ENCODE results near the gene CDC27.
"Not testable (repeated sequence)": the region's sequence is repeated elsewhere in the genome, so short reads cannot be mapped to it uniquely, and the experiment has no call there.

CDC27 gene

GRCh38 chr17:47199627-47200324 is 10.7 kb upstream of the CDC27 start:
- in situ Hi-C loops (cut with MboI; ENCODE audit: low sequenced_read_pairs) = no loop called here

- in situ Hi-C loops (cut with MboI; ENCODE audit: low sequenced_read_pairs) = no loop called here
These were observed 8.7 kb upstream of the CDC27 start for GRCh38 chr17:47197821-47198220.

- in situ Hi-C loops (cut with MboI; ENCODE audit: low sequenced_read_pairs) = no loop called here
These were observed 4.9 kb upstream of the CDC27 start for GRCh38 chr17:47193931-47194511.

GRCh38 chr17:47192554-47192953 is 3.5 kb upstream of the CDC27 start:
- in situ Hi-C loops (cut with MboI; ENCODE audit: low sequenced_read_pairs) = no loop called here

GRCh38 chr17:47190770-47191169 is 1.7 kb upstream of the CDC27 start:
- in situ Hi-C loops (cut with MboI; ENCODE audit: low sequenced_read_pairs) = no loop called here

- in situ Hi-C loops (cut with MboI; ENCODE audit: low sequenced_read_pairs) = no loop called here
These were observed 1.1 kb upstream of the CDC27 start for GRCh38 chr17:47190243-47190642.

- in situ Hi-C loops (cut with MboI; ENCODE audit: low sequenced_read_pairs) = no loop called here
These were observed 690 bp upstream of the CDC27 start for GRCh38 chr17:47189732-47190237.

GRCh38 chr17:47188271-47188875 is 722 bp downstream of the CDC27 start:
- in situ Hi-C loops (cut with MboI; ENCODE audit: low sequenced_read_pairs) = no loop called here

- in situ Hi-C loops (cut with MboI; ENCODE audit: low sequenced_read_pairs) = no loop called here
These were observed 4.4 kb downstream of the CDC27 start for GRCh38 chr17:47184681-47185080.

- in situ Hi-C loops (cut with MboI; ENCODE audit: low sequenced_read_pairs) = not testable (repeated sequence)
These were observed 8.1 kb downstream of the CDC27 start for GRCh38 chr17:47180988-47181387.

GRCh38 chr17:47180337-47180736 is 8.8 kb downstream of the CDC27 start:
- in situ Hi-C loops (cut with MboI; ENCODE audit: low sequenced_read_pairs) = no loop called here

GRCh38 chr17:47179141-47179540 is 10.0 kb downstream of the CDC27 start:
- in situ Hi-C loops (cut with MboI; ENCODE audit: low sequenced_read_pairs) = no loop called here

GRCh38 chr17:47177261-47177660 is 11.8 kb downstream of the CDC27 start:
- in situ Hi-C loops (cut with MboI; ENCODE audit: low sequenced_read_pairs) = no loop called here

GRCh38 chr17:47176389-47176826 is 12.7 kb downstream of the CDC27 start:
- in situ Hi-C loops (cut with MboI; ENCODE audit: low sequenced_read_pairs) = no loop called here

GRCh38 chr17:47174823-47175222 is 14.3 kb downstream of the CDC27 start:
- in situ Hi-C loops (cut with MboI; ENCODE audit: low sequenced_read_pairs) = not testable (repeated sequence)

GRCh38 chr17:47172696-47173565 is 16.2 kb downstream of the CDC27 start:
- in situ Hi-C loops (cut with MboI; ENCODE audit: low sequenced_read_pairs) = no loop called here

- in situ Hi-C loops (cut with MboI; ENCODE audit: low sequenced_read_pairs) = no loop called here
These were observed 18.4 kb downstream of the CDC27 start for GRCh38 chr17:47170710-47171109.

GRCh38 chr17:47168896-47169295 is 20.2 kb downstream of the CDC27 start:
- in situ Hi-C loops (cut with MboI; ENCODE audit: low sequenced_read_pairs) = not testable (repeated sequence)

- in situ Hi-C loops (cut with MboI; ENCODE audit: low sequenced_read_pairs) = not testable (repeated sequence)
These were observed 22.2 kb downstream of the CDC27 start for GRCh38 chr17:47166854-47167253.

- in situ Hi-C loops (cut with MboI; ENCODE audit: low sequenced_read_pairs) = no loop called here
These were observed 24.0 kb downstream of the CDC27 start for GRCh38 chr17:47165137-47165536.

GRCh38 chr17:47164263-47164662 is 24.8 kb downstream of the CDC27 start:
- in situ Hi-C loops (cut with MboI; ENCODE audit: low sequenced_read_pairs) = no loop called here
